ENCODE results near the gene GOLGA6L7.
"Not testable (repeated sequence)": the region's sequence is repeated elsewhere in the genome, so short reads cannot be mapped to it uniquely, and the experiment has no call there.

GOLGA6L7 gene

GRCh38 chr15:28834957-28835585 is 13.4 kb downstream of the GOLGA6L7 start:
- not testable (repeated sequence) for DNase-seq

GRCh38 chr15:28831897-28832587 is 16.4 kb downstream of the GOLGA6L7 start:
- peak; percentile 46 for DNase-seq

DNA sequence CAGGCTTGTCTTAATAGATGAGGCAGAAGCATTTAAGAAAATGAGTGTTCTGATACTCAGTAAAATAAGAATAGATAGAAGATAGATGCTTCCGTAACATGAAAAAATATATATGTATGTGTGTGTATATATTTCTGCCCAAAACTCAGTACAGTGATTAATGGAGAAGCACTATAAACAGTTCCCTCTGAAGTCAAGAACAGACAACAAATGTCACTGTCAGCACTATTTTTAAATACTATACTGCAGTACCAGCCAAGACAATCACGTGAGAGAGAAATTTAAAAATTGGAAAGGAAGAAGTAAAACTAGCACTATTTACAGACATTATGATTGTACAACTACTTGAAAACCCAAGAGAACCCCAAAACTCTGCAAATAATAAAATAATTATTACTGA is 27.0 kb downstream of the GOLGA6L7 start:
- DNase-seq, result not testable (repeated sequence)

GRCh38 chr15:28819930-28820295 is 28.5 kb downstream of the GOLGA6L7 start:
- DNase-seq, result not testable (repeated sequence)

DNA sequence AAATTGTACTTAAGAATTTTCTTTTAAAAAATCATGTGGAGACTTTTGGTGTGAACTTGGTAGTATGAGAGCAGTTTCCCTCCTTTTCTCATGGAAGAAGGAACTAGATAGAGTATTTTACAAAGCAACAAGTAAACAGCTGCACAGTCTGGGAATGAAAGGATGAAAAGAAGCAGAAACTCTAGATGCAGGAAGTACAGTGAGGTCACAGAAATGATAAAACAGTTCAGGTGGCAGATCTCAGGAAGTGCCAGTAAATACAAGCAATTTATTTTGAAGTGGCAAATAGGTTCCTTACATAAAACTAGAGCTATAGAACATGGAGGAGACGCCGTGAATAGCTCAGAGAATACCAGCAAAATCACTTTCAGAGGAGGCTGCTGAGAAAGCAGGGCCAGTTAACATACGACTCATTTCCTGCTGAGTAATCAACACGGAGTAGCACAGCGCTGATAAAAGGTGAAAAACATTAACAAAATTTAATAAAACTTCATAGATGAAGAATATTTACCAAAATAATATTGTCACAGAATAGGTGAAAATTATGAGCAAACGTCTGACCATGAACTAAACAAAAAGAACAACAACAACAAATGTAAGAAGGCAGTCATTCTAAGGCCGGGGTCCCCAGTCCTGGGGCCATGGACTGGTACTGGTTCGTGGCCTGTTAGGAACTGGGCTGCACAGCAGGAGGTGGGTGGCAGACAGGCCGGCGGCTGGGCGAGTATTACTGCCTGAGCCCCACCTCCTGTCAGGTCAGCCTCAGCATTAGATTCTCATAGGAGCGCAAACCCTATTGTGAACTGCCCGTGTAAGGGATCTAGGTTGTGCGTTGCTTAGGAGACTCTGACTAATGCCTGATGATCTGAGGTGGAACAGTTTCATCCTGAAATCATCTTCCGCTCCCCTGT is 29.2 kb downstream of the GOLGA6L7 start:
- DNase-seq, result not testable (repeated sequence)

DNA sequence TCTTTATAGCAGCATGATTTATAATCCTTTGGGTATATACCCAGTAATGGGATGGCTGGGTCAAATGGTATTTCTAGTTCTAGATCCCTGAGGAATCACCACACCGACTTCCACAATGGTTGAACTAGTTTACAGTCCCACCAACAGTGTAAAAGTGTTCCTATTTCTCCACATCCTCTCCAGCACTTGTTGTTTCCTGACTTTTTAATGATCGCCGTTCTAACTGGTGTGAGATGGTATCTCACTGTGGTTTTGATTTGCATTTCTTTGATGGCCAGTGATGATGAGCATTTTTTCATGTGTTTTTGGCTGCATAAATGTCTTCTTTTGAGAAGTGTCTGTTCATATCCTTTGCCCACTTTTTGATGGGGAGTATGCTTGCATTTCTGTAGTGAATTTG is 30.3 kb downstream of the GOLGA6L7 start:
- not testable (repeated sequence) for DNase-seq

GRCh38 chr15:28814059-28814458 is 34.4 kb downstream of the GOLGA6L7 start:
- DNase-seq, result not testable (repeated sequence)

- not testable (repeated sequence) for DNase-seq
Observed at GRCh38 chr15:28813392-28813791, 35.1 kb downstream of the GOLGA6L7 start.

DNA sequence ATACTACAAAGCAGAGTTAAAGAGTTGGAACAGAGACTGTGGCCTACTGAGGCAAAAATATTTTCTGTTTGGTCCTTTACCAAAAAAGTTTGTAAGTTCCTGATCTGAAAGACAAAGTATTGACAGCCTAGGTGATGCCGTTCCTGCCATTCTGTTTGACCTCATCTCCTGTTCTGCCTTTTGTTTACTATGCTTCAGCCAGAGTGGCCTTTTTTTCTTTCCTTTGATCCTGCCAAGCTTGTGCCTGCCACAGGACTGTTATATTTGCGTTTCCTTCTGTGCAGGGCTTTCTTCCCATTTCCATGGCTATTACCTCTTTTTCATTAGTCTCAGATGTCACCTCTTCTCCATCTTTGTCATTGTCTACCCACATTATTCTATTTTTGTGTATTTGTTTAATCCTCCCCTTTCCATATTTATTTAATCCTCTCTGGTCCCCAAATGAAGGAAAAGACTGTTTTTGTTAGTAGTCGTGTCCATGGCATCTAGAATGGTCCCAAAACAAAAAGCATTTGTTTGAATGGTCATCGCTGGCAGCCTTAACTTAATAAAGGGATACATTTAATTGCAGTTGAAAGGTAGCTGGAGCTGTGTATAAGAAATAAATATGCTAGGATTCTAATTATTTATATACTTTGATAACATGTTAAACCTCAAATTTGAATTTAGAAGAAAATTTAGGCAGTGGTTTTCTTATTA is 36.4 kb downstream of the GOLGA6L7 start:
- DNase-seq, result not testable (repeated sequence)

DNA sequence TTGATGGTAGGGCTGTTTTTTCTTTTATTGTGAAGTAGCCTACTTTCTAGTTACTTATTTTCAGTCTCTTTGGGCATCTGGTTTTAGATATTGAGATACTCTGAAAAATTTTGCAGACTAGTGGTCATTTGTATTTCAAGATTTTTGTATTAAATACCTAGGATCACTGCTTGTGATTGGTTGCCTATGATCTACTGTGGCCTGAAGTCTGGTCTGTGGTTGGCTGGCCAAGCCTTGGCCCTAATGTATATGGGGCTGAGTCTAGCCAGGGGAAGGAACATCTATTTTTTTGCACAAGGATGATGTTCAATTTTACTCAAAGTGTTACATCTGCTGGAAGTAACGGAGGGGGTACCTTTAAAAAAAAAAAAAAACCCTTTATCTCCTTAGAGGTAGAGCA is 38.0 kb downstream of the GOLGA6L7 start:
- not testable (repeated sequence) for DNase-seq

- DNase-seq, result not testable (repeated sequence)
Observed at GRCh38 chr15:28808136-28808535, 40.3 kb downstream of the GOLGA6L7 start.

- not testable (repeated sequence) for DNase-seq
Observed at GRCh38 chr15:28800366-28800765, 48.1 kb downstream of the GOLGA6L7 start.

- not testable (repeated sequence) for DNase-seq
Observed at GRCh38 chr15:28798234-28798633, 50.2 kb downstream of the GOLGA6L7 start.

DNA sequence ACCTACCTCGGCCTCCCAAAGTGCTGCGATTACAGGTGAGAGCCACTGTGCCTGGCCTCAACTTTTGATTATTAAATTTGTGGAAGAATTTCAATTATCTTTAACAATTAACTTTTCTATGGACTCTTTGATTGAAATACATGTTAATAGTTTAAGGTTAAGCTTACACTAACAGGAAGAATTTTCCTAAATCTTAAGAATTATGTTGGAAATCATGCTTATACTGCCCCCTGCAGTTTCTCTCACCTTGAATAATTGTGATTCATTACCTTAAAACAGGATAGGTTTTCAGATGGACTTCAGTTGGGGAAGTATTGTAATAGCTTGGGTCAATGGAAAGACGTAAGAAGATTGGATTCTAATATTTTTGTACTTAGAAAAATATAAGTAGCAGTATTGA is 54.2 kb downstream of the GOLGA6L7 start:
- DNase-seq, result not testable (repeated sequence)

Data from GF-D8 (cell line).